Type B pancreatic cell (in vitro differentiated cells): ENCODE data around the gene ANKRD33B. TPM values are rescaled to one million over a fixed set of nuclear protein-coding genes. Genes with fewer than 3 reads are reported as not detected.

Experiments used
- DNase-seq: peaks from one replicate; pipeline ENCODE4 v3.0.0; 2021; ENCODE audit warnings: mixed read lengths; ENCODE audit not compliant: unreplicated experiment; ENCODE audit errors: extremely low spot score
- H3K27ac Mint-ChIP-seq: 2 replicates; pipeline ENCODE4 v1.8.0; 2021; ENCODE audit warnings: mild to moderate bottlenecking, mixed read lengths
- H3K27me3 Mint-ChIP-seq: 2 replicates; pipeline ENCODE4 v1.8.0; 2021; ENCODE audit warnings: mixed read lengths
- H3K36me3 Mint-ChIP-seq: 2 replicates; pipeline ENCODE4 v1.8.0; 2021; ENCODE audit warnings: mixed read lengths
- H3K4me1 Mint-ChIP-seq: one replicate; pipeline ENCODE4 v1.8.0; 2021; ENCODE audit warnings: mixed read lengths; ENCODE audit not compliant: unreplicated experiment
- H3K4me3 Mint-ChIP-seq: 2 replicates; pipeline ENCODE4 v1.8.0; 2021; ENCODE audit warnings: mild to moderate bottlenecking, mixed read lengths
- H3K9me3 Mint-ChIP-seq: 2 replicates; pipeline ENCODE4 v1.8.0; 2021; ENCODE audit warnings: mixed read lengths
- total RNA-seq: library from RNA; stranded (reverse); gene quantifications from 2 replicates; pipeline ENCODE4 v1.2.1, GENCODE V29; 2021; ENCODE audit warnings: low replicate concordance
- TF ChIP-seq, protein P1 (sequence below): fragments of 200-600 bp; sonication (generic); conservative IDR thresholded peaks from 2 replicates; pipeline ENCODE4 v1.5.0; 2021; ENCODE audit warnings: antibody characterized with exemption, mild to moderate bottlenecking

Gene ANKRD33B
- total RNA-seq, 1 donor from 2014 or later = 3.4 TPM

DNA sequence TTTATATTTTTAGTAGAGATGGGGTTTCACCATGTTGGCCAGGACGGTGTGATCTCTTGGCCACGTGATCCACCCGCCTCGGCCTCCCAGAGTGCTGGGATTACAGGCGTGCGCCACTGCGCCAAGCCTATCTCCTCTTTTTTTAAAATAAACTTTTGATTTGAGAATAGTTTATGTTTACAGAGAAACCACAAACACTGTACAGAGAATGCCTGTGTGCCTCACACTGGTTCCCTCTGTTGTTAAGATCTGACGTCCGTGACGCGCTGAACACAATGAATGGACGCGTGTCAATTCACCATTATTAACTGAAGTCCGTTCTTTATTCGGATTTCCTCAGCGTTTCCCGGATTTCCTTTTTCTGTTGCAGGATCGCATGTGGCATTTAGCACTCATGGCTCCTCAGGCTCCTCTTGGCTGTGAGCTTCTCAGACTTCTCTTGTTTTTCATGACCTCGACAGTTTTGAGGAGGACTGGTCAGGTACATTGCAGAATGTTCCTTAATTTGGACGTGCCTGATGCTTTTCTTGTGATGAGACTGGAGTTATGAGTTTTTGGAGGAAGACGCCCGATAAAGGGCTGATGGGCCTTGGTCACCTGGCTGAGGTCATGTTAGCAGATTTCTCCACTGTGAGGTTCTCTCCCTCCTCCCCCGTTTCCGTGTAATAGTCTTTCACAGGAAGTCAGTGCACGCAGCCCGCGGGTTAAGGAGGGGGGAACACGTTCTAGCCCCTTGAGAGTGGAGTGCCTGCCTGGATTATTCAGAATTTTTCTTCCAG, 69.6 kb downstream of the ANKRD33B start:
- Mint-ChIP-seq H3K4me3 (no peak overlapping the region), H3K9me3 (no peaks in the 10 kb centered on the region), H3K36me3 (peaks cover under 1% of the 10 kb centered on the region), H3K27ac (no peak overlapping the region), H3K4me1 (peaks cover 10% of the 10 kb centered on the region), H3K27me3 (peaks cover 18% of the 10 kb centered on the region)
- TF ChIP-seq, protein P1, sequence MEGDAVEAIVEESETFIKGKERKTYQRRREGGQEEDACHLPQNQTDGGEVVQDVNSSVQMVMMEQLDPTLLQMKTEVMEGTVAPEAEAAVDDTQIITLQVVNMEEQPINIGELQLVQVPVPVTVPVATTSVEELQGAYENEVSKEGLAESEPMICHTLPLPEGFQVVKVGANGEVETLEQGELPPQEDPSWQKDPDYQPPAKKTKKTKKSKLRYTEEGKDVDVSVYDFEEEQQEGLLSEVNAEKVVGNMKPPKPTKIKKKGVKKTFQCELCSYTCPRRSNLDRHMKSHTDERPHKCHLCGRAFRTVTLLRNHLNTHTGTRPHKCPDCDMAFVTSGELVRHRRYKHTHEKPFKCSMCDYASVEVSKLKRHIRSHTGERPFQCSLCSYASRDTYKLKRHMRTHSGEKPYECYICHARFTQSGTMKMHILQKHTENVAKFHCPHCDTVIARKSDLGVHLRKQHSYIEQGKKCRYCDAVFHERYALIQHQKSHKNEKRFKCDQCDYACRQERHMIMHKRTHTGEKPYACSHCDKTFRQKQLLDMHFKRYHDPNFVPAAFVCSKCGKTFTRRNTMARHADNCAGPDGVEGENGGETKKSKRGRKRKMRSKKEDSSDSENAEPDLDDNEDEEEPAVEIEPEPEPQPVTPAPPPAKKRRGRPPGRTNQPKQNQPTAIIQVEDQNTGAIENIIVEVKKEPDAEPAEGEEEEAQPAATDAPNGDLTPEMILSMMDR = no peak
- no peak for DNase-seq

DNA sequence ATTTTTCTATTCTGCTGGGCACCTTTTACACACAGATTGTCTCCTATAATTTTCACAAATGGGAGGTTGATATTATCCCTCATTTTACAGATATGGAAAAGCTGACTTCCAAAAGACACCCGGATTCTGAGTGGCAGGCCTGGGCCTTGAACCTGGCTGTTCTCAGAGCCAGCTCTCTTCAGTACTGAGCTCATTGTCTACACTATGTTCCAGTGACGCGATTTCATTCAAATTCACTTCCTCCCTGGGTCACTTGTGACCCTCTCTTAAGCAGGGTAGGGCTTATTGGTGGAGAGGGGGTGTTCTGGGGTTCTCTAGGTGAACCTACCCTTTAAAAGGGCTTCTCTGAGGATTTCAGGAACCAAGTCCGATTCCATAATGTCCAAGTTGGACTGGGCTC, 70.2 kb downstream of the ANKRD33B start:
- no peak for DNase-seq
- no peak overlapping the region for H3K4me3 Mint-ChIP-seq
- peaks cover 3% of the 10 kb centered on the region for H3K36me3 Mint-ChIP-seq
- H3K27me3 Mint-ChIP-seq = peaks cover 20% of the 10 kb centered on the region
- TF ChIP-seq, protein P1 = no peak
- peaks cover 10% of the 10 kb centered on the region for H3K4me1 Mint-ChIP-seq
- no peak overlapping the region for H3K27ac Mint-ChIP-seq
- H3K9me3 Mint-ChIP-seq = no peaks in the 10 kb centered on the region

DNA sequence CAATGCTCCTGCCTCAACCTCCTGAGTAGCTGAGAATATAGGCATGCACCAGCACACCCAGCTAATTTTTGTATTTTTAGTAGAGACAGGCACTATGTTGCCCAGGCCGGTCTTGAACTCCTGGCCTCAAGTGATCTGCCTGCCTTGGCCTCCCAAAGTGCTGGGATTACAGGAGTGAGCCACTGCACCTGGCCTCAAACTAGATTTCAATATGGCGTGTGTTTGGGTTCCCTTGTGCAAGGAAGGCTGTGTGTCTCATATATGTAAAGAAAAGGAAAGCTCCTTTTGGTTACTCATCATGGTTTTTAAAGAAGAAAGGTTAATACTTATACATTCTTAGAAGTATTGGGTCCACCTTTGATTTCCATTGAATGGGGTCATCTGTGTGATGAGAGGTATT, 70.7 kb downstream of the ANKRD33B start:
- TF ChIP-seq, protein P1 = no peak
- peaks cover 20% of the 10 kb centered on the region for H3K27me3 Mint-ChIP-seq
- H3K9me3 Mint-ChIP-seq = no peaks in the 10 kb centered on the region
- peaks cover 3% of the 10 kb centered on the region for H3K36me3 Mint-ChIP-seq
- H3K4me3 Mint-ChIP-seq = no peak overlapping the region
- no peak for DNase-seq
- H3K4me1 Mint-ChIP-seq = peaks cover 10% of the 10 kb centered on the region
- no peak overlapping the region for H3K27ac Mint-ChIP-seq

DNA sequence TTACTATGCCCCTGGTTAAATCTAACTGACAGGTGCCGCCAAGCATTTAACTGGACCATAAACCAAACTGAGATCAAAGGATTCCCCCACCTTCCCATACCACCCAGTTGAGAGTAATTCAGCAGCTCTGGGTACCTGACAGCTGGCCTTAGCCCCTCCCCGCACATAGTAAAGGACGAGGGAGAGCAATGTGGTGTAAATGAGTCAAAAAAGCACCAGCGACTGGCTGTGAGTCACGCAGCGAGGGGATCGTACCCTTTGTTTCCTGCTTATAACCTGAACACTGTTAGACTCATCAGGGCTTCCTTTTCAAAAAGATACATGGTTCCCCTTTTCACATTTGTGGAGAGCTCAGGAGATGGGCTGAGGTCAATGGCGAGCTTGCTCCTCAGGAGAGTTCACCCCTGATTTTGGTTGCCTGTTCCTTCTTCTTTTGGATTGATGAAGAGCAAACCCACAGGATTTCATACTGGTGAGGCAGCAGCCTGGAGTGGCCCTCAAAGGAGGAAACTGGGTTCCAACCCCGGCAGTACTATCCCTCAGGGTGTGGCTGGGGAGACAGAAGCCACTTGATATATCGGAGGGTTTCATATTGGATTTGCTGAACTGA, 71.5 kb downstream of the ANKRD33B start:
- peaks cover 3% of the 10 kb centered on the region for H3K36me3 Mint-ChIP-seq
- H3K27ac Mint-ChIP-seq = no peak overlapping the region
- H3K9me3 Mint-ChIP-seq = no peaks in the 10 kb centered on the region
- no peak for DNase-seq
- peaks cover 20% of the 10 kb centered on the region for H3K27me3 Mint-ChIP-seq
- TF ChIP-seq, protein P1 = no peak
- no peak overlapping the region for H3K4me3 Mint-ChIP-seq
- H3K4me1 Mint-ChIP-seq = peaks cover 10% of the 10 kb centered on the region

DNA sequence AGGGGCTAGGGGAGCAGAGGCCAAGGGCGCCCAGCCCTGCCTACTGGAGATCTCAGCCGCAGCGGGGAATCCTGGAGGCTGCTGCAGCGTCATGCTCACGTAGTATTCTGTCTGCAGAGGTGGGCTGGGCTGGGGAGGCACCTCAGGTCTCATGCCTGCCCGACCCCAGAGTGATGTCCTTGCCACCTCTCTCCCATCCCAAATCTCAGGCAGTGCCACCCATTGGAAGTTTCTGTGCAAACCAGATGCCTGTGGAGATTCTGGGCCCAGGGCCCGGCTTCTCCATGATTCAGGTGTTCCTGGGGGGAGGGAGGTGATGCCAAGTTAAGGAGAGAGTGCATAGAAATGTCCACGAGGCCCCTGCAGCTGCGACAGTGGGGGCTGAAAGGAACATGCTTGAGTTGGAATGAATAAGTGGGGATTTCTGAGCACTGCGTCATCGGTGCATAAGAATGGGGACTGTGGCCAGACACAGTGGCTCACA, 72.0 kb downstream of the ANKRD33B start:
- Mint-ChIP-seq H3K4me1 (peaks cover 8% of the 10 kb centered on the region), H3K4me3 (no peak overlapping the region), H3K9me3 (no peaks in the 10 kb centered on the region), H3K36me3 (peaks cover 3% of the 10 kb centered on the region), H3K27ac (no peak overlapping the region), H3K27me3 (peaks cover 20% of the 10 kb centered on the region)
- TF ChIP-seq, protein P1 = no peak
- DNase-seq = no peak
